HG02759 (cell line): Measurements from ENCODE around the gene CANT1.
"Not testable (repeated sequence)": the region's sequence is repeated elsewhere in the genome, so short reads cannot be mapped to it uniquely, and the experiment has no call there.

Experiments
- ATAC-seq: cut with Tn5 transposase; IDR thresholded peaks from one replicate; pipeline ENCODE4 v1.9.1; 2021; ENCODE audit warnings: mild to moderate bottlenecking, moderate library complexity; ENCODE audit not compliant: unreplicated experiment

Gene CANT1

DNA sequence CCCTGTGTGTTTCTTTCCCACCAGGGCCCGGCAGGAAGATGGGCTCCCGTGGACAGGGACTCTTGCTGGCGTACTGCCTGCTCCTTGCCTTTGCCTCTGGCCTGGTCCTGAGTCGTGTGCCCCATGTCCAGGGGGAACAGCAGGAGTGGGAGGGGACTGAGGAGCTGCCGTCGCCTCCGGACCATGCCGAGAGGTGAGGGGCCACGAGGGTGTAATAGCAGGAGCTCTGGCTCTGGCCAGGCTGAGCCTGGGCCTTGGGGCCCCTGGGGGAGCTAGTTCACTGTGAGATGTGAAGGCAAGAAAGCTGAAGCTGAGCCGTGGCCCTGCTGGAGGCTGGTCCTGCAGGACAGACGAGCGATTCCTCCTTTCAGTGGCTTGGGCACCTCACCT is 34.4 kb upstream of the CANT1 start:
- ATAC-seq, result no peak

DNA sequence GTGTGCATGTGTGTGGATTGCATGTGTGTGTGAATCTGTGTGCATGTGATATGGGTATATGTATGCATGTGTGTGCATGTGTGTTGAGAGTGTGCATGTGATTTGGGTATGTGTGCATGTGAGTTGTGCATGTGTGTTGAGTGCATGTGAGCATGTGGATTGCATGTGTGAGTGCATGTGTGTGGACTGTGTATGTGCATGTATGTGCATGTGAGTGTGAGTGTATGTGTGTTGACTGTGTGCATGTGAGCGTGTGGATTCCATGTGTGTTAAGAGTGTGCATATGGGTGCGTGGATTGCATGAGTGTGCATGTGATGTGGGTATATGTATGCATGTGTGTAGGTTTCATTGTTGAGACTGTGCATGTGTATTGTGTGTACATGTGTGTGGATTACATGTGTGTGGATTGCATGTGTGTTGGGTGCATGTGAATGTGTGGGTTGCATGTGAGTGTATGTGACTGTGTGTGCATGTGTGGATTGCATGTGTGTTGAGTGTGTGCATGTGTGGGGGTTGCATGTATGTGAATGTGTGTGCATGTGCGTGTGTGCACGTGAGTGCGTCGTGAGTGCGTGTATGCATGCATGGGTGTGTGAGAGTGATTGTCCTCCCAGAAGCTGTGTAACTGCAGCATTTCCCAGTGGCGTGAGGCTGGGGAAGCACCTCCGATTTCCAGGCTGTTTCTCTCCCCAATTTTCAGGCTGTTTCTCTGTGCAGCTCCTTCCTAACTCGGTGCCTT is 33.8 kb upstream of the CANT1 start:
- ATAC-seq, result no peak

DNA sequence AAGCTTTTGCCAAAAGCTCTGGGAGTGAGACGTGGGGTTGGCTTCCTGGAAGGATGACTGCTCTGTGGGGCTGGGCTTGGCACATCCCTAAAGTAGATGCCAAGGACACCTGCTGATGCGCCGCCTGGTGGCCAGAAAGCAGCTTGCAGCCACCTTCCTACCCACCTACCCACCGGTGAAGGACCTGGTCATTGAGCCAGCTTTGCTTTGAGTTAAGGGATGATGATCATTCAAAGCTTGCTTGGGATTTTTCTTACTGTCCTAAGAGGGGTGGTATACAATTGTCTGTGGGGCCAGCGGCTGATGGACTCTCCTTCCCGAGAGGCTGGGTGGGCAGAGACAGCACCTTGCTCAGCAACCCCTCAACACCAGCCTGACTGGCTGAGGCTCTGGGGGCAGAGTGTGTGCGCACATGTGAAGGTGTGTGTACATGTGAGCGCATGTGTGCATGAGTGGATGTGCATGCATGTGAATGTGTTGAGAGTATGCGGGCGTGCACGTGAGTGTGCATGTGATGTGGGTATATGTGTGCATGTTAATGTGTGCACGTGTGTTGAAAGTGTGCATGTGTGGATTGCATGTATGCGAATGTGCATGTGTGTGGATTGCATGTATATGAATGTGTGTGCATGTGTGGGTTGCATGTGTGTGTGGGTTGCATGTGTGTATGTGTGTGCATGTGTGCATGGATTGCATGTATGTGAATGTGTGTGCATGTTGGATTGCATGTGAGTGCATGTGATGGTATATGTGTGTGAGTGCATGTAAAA is 33.0 kb upstream of the CANT1 start:
- no peak for ATAC-seq

DNA sequence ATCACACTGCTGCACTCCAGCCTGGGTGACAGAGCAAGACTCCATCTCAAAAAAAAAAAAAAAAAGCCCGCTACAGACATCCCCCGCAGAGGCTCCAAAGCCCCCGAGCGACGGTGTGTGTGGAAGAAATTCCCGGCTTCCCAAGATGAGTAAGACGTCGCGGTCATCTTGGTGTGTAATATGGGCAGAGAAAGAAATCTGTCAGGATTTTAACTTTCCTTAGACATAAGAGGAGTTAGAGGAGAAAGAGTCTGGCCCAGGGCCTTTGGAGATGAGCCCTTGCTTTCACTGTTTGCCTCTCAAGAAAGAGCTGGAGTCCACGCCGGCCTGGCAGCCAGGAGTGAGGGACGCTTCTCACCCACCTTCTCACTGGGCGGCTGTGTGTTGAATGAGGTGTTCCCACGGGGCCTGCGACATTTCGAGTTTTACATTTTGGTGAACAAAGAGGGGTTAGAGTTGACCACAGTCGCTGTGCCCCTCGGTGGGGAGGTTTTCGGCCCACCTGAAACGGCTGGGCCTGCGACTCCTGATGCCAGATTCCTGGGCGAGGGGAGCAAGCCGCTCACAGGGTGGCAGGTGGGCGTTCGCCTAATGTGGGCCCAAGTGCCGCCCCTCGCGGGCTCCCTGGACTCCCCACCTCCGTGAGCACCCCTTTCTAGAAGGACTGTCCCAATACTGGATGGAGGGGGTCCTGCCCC is 32.3 kb upstream of the CANT1 start:
- ATAC-seq, result no peak

DNA sequence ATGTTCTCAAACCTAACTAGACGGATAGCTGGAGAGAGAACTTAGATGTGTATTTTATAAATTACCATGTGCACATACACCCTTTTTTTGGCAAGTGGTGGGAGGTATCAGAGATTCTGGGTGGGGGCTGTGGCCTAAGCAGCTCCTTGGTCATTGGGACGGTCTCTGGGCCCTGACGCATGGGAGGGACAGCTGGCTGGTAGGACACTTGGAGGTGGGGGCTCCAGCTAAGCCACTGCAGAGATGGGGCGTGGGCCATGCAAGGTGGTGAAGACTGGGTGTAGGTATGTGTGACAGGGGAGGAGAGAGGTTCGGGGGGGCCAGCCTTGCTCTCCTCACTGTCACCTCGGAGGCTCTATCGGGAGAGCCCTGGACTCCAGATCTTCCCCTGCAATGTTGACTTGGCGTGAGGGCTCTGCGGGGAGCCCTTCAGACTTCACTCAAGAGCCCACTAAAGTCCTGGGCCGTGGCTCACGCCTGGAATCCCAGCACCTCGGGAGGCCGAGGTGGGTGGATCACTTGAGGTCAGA is 31.5 kb upstream of the CANT1 start:
- no peak for ATAC-seq

DNA sequence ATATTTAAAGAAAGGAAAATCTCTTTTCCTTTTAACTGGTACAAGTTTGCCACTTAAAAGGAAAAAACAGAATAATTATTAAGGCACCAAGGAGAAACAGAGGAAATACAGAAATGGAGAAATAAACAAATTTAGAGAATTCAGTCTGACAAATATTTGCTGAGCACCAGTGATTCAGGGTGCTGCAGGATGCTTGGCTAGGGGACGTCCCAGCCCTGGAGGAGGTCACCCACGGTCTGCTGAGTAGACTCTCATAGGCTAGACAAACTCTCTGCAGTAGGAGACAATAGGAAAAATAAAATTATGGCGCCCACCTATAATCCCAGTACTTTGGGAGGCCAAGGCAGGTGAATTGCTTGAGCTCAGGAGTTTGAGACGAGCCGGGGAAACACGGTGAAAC is 30.3 kb upstream of the CANT1 start:
- no peak for ATAC-seq

DNA sequence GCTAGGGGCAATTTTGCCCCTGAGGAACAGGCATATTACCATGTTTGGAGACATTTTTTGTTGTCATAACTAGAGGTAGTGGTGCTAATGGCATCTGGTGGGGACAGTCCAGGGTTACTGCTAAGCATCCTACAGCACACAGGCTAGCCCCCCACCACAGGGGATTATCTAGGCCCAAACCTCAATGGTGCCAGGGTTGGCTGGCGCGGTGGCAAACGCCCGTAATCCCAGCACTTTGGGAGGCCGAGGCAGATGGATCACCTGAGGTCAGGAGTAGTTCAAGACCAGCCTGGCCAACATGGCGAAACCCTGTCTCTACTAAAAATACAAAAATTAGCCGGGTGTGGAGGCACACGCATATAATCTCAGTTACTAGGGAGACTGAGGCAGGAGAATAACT is 29.6 kb upstream of the CANT1 start:
- ATAC-seq, result no peak

DNA sequence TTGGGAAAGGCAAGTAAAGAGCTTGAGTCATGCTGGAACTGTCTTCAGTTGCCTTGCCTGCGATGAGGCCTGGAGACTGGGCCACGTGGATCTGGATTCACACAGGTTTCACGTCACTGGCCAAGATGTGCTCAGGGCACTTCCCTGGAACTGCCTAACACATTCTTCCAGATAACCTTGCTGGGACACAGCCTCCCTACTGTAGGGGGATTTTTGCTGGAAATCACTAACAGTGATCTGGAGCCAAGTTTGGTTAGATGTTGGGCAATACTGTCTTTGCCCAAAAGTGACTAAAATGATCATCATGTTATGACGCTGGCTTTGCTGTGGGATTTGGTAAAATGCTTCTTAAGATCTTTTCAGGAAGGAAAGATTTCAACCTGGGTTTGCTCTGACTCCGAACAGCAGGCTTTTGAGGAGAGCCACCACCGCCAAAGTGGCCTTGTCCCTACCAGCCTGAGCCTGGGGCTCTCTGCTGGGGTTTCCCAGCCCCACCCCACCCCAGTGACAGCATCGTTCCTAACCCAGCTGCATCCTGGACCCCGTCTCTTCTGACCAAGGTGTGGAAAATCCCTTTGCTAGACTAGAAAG is 29.1 kb upstream of the CANT1 start:
- no peak for ATAC-seq

DNA sequence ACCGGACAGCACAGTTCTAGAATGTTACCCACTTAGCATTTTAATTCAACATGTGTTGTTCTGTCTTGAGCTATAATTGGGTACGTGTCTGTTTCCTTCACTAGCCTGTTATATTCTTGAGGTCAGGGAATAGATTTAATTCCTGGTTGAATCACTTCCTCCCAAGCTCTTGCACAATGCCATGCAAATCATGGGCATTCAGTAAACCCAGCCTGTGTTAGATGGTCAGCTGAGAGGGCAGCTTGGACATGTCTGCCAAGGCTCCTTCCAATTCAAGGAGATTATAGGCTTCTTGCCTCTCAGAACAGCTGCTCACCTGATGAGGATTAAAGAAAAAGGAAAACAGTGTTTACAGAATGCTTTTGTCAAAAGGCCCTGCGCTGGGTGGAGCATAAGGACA is 27.0 kb upstream of the CANT1 start:
- ATAC-seq, result no peak

DNA sequence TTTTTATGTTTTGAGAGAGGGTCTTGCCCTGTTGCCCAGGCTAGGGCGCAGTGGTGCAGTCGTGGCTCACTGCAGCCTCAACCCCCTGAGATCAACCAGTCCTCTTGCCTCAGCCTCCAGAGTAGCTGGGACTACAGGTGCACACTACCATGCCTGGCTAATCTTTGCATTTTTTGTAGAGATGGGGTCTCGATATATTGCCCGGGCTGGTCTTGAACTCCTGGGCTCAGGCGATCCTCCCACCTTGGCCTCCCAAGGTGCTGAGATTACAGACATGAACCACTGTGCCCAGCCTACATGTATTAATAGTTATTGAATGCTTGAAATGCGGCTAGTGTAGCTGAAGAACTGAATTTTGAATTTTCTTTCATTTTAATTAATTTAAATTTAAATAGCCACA is 26.6 kb upstream of the CANT1 start:
- ATAC-seq, result no peak

DNA sequence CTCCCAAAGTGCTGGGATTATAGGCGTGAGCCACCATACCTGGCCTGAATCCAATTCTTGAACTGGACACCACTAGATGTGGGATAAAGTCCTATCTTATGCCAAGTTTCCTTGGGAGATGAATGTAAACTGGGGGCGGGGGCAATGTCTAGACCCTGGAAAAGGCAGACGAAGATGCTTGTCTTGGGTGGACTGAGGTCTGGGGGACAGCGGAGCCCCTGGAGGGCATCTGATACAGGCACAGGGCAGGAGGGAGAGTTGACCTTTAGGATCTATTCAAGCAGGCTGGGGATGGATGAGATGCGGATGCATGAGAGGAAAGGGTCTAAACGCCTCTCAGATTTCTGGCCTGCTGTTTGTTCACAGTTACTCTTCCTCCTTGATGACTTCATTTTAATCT is 26.1 kb upstream of the CANT1 start:
- ATAC-seq, result no peak

DNA sequence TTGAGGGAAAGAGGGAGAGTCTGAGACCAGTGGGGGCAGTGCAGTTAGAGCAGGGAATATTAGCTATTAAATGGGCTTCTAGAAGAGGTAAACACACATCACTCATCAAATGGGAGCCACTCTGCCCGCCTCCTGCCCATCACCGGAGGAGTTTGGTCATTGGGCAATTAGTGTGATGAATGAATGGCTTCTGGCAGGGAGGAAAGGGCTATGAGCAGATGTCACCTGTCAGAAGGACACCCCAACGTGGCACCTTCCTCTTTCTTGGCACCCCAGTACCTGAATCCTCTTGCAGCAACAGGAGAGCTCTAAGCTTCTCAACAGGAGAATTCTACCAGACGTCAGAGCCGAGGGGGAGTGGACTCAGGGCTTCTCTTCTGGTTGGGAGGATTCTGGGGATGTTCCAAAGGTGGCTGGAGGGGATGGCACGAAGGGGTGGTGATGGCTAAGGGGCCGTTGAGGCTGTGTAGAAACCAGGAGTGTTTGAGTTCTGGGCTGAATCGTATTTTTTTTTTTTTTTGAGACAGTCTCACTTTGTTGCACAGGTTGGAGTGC is 25.4 kb upstream of the CANT1 start:
- no peak for ATAC-seq

DNA sequence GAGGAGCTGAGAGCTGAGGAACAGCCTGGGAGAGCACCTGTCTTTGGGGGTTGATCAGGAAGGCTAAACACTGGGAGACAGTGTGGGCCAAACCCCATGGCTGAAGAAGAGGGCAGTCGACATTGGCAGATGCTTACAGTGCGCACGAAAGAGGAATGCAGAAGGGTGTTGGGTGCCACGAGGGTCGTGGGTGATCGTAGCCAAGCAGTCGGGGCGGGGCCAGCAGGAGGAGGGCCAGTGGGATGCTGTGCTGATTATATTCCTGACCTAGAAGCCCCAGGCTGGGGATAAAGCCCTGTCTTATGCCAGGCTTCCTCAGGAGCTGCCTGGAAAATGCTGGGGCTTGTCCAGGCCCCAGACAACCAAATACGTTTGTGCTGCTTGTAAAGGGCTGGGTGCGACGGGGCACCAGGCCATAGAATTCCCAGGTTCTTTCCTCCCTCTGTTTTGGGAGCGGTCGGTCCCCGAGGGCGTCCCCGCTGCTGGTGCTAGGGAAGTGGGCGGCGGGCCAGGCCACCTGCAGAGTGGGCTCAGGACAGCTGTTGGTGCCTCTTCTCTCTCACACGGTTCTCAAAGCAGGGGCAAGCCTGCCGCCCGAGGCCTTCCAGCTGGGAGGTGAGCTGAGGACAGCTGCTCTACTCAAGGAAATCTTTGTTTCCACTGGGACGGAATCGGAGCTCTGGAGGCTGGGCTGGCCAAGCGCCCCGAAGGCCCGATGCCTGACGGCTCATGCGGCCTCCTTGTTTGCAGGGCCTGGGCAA is 24.4 kb upstream of the CANT1 start:
- ATAC-seq, result no peak

DNA sequence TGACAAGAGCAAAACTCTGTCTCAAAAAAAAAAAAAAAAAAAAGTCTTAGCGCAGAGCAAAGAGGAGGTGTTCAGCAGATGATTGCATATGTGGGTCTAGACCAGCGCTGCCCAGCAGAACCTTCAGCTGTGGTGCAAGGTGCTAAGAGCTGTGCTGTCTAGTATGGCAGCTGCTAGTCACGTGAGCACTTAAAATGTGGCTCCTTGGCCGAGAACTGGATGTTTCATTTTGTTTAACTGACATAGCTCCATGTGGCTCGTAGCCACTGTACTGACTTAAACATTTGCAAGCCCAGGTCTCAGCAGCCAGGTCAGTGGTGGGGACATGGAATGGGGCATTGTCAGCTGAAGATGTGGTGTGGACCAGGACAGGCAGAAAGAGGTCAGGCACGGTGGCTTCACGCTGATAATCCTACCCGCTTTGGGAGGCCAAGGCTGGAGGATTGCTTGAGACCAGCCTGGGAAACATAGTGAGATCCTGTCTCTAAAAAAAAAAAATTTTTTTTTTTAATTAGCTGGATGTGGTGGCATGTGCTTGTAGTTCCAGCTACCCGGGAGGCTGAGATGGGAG is 23.6 kb upstream of the CANT1 start:
- ATAC-seq, result no peak

DNA sequence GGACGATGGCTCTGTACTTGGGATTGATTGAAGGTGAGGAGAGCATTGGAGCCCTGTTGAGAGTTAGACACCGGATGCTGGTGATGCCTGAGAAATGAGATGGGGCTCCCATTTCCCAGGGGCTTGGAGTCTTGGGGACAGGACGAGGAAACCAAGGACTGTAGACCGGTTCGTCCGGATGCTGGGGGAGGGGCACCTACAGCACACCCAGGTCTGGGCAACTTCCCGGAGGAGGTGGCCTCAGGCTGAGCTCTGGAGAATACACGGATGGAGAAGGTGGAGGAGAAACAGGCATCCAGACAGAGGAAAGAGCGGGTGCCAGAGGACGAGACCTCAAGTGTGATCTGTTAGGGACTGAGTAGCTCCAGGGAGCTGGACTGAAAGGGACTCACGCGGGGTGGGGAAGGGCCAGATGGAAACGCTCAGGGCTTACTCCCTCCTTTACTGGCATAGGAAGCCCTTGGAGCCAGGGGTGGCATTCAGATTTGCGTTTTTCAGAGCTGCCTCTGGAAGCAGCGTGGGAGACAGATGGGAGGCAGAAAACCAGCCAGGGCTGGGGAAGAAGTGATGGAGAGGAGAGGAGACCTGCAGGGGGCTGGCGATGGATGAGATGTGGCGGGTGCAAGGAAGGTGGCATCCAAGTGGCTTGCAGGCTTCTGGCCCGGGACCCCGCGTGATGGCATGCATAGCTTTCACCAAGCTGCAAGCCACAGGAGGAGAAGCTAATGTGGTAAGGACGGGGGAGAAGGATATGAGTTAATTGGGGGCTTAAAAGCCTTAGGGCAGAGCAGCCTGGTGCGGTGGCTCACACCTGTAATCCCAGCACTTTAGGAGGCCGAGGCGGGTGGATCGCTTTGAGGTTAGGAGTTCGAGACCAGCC is 22.7 kb upstream of the CANT1 start:
- ATAC-seq, result no peak

DNA sequence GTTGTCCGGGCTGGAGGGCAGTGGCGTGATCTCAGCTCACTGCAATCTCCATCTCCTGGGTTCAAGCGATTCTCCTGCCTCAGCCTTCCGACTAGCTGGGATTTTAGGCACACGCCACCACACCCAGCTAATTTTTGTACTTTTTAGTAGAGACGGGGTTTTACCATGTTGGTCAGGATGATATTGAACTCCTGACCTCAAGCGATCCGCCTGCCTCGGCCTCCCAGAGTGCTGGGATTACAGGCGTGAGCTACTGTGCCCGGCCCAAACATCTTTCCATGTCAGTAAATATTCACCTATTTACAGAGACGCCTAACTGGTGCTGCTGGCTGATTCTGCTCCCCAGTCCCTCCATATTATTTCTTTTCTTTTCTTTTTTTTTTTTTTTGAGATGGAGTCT is 21.1 kb upstream of the CANT1 start:
- not testable (repeated sequence) for ATAC-seq

DNA sequence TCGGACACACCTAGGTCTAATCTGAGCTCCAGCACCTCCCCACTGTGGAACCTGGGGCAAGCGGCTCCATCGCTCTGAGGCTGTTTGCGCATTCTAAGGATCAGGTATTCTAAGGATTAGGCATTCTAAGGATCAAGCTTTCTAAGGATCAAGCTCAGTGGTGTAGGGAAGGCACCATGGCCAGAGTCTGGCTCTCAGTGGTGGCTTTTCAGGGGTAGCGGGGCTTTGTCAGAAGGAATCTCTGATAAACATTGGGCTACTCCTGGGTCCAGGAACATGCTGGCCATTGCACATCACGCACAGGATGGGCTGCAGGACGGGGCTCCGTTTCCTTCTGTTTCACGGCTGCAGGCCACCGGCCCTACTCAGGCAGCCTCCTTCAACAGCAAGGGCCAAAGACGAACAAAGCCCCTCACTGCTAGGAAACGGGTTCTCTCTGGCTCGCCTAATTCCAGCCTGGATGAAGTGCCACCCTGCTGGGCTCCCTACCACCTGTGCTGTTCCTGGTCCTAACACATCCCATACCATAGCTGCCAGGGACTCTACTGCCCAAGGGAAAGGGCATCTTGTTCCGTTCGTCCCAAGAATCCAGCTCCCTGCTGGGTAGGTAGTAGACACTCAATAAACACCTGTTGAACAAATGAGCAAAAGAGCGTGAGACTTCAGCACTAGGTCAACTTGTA is 19.9 kb upstream of the CANT1 start:
- no peak for ATAC-seq

DNA sequence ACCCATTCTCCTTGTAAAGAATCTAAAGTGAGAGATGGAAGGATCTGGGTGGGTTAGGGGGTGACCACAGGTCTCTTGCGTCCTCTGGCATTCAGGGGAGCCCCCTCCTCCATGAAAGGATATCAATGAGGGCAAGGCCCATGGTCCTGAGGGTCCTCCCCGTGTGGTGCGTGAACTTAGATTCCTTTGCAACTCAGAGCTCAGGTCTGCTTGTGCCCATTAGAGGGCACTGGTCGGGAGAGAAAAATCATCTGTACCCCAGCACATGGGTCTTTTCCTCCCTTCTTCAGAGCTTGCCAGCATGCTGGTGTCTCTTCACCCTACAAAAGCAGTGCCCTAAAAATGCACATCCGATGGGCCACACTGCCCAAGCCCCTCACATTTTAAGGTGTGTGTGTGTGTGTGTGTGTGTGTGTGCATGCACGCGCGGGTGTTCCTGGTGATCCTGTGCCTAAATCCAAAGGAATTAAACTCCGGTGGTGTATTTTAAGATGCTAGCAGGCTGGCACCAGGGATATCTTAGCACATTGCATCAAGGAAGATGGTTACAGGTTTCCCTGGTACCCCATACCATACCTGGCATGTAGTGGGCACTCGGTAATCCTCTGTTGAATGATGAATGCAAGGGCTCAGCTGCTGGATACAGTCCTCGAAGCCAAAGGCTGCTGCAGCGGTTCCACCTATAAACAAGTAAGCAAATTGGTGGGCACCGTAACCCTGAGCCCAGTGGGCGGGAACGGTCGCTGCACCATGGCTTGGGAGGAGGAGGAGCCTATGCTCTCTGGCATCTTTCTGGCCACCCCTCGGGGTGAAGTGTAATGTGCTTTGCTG is 19.1 kb upstream of the CANT1 start:
- ATAC-seq, result no peak
